Esophagus muscularis mucosa (tissue), 4 donors: ENCODE results near the gene STK39. TPM values are rescaled to one million over a fixed set of nuclear protein-coding genes. Genes with fewer than 3 reads are reported as not detected.
A peak's percentile ranks its signal among the peaks of the same experiment; 100 is the strongest.

Experiments used
- DNase-seq: peaks from one replicate; pipeline ENCODE4 v3.0.0-alpha.2; 2017; ENCODE audit errors: extremely low spot score
- H3K27ac ChIP-seq, 4 donors: fragments of 200-600 bp; sonication (generic); replicated peaks in 1 of 4; 1 replicate in 3 of 4; 2 replicates in 1 of 4; pipeline ENCODE4 v1.5.1; 2016 to 2019; ENCODE audit warnings: mild to moderate bottlenecking in 1 of 4
- H3K27me3 ChIP-seq, 4 donors: fragments of 200-600 bp; sonication (generic); one replicate each; pipeline versions ENCODE4 v1.5.1 to v1.6.0; 2016 to 2019
- H3K36me3 ChIP-seq, 4 donors: fragments of 200-600 bp; sonication (generic); one replicate each; pipeline ENCODE4 v1.5.1; 2016 to 2019
- H3K4me1 ChIP-seq, 4 donors: fragments of 200-600 bp; sonication (generic); one replicate each; pipeline ENCODE4 v1.5.1; 2016 to 2019
- H3K4me3 ChIP-seq, 4 donors: fragments of 200-600 bp; sonication (generic); 1 replicate in 2 of 4; 2 replicates in 2 of 4; pipeline ENCODE4 v1.5.1; 2016 to 2019; ENCODE audit warnings: mild to moderate bottlenecking in 4 of 4, moderate library complexity in 1 of 4
- H3K9me3 ChIP-seq, 4 donors: fragments of 200-600 bp; sonication (generic); 1 replicate in 3 of 4; 2 replicates in 1 of 4; pipeline ENCODE4 v1.5.1; 2016 to 2019
- CTCF ChIP-seq, 3 experiments: fragments of 200-600 bp in 2 of 3; fragments of 450-650 bp in 1 of 3; sonication (generic) in 2 of 3; IDR thresholded peaks; one replicate each; pipeline ENCODE4 v1.5.1; 2017 to 2019; ENCODE audit warnings: antibody characterized with exemption in 3 of 3, mild to moderate bottlenecking in 2 of 3, moderate library complexity in 1 of 3
- EP300 ChIP-seq: sonication (generic); formaldehyde crosslinking; IDR thresholded peaks from one replicate; pipeline ENCODE4 v1.6.1; 2017; ENCODE audit warnings: antibody characterized with exemption
- POLR2A ChIP-seq: fragments of 450-650 bp; IDR thresholded peaks from one replicate; pipeline ENCODE4 v1.6.1; 2017; ENCODE audit warnings: antibody characterized with exemption, moderate library complexity, mild to moderate bottlenecking, low read depth
- POLR2AphosphoS5 ChIP-seq, 2 donors: sonication (generic); formaldehyde crosslinking; IDR thresholded peaks; one replicate each; pipeline ENCODE4 v1.6.1; 2017; ENCODE audit warnings: antibody characterized with exemption in 2 of 2
- WGBS: methylation state at CpG from one replicate; pipeline ENCODE4 v1.1.5; 2018; 5-methylcytosine and 5-hydroxymethylcytosine counted together
- intact Hi-C: fragments of 100-400 bp; cut with DNase I; formaldehyde crosslinking; loops from one replicate; pipeline ENCODE4 v1.15.1; 2023
- total RNA-seq, 4 donors: library from RNA; depleted of rRNA; stranded (reverse); fragments of >200 nt; gene quantifications; one replicate each; pipeline versions ENCODE4 v1.1.0 to v1.2.1, GENCODE V29; 2016

STK39 gene
- total RNA-seq, 4 donors from 2014 or later: 32.5 to 49.1 (median 41.5) TPM

- Histone ChIP-seq H3K36me3 (peaks cover 7 to 24% (median 12%) of the 10 kb centered on the region in 4 donors), H3K27ac (no peak overlapping the region), H3K4me1 (peaks cover 8 to 14% (median 13%) of the 10 kb centered on the region in 4 donors), H3K4me3 (no peak overlapping the region), H3K9me3 (no peaks in the 10 kb centered on the region), H3K27me3 (no peaks in the 10 kb centered on the region)
- intact Hi-C loops: no loop called here
- 77% methylated on average over 3 of the region's 3 CpGs for WGBS
- no peak for DNase-seq
- TF ChIP-seq CTCF (IDR thresholded peaks at IDR 0.05): no peak
- no peak for TF ChIP-seq POLR2AphosphoS5 (IDR thresholded peaks at IDR 0.05)
- TF ChIP-seq EP300: no peak
- no peak for TF ChIP-seq POLR2A
These were observed 126.7 kb downstream of the STK39 start for GRCh38 chr2:168120730-168121129.

- Histone ChIP-seq H3K9me3 (no peaks in the 10 kb centered on the region), H3K4me1 (peaks cover 8 to 14% (median 13%) of the 10 kb centered on the region in 4 donors), H3K27ac (no peak overlapping the region), H3K4me3 (no peak overlapping the region), H3K36me3 (peaks cover 7 to 24% (median 12%) of the 10 kb centered on the region in 4 donors), H3K27me3 (no peaks in the 10 kb centered on the region)
- TF ChIP-seq EP300: no peak
- no peak for TF ChIP-seq POLR2A
- no peak for TF ChIP-seq CTCF (IDR thresholded peaks at IDR 0.05)
- no peak for DNase-seq
- 92% methylated on average over 4 of the region's 4 CpGs for WGBS
- intact Hi-C loops: no loop called here
These were observed 127.1 kb downstream of the STK39 start for GRCh38 chr2:168120310-168120709.

- Histone ChIP-seq H3K4me3 (no peak overlapping the region), H3K9me3 (no peaks in the 10 kb centered on the region), H3K27me3 (no peaks in the 10 kb centered on the region), H3K27ac (peak overlapping the region in 2 of 4 donors; percentile 13 to 28), H3K36me3 (peaks cover 7 to 24% (median 12%) of the 10 kb centered on the region in 4 donors), H3K4me1 (peaks cover 8 to 14% (median 13%) of the 10 kb centered on the region in 4 donors)
- 48% methylated on average over 4 of the region's 4 CpGs for WGBS
- no peak for DNase-seq
- intact Hi-C loops: loop anchor here (2.0 to 5.0 kb wide), 2 partner anchors 153 to 1582 kb away; no protein-coding TSS in a partner anchor
- TF ChIP-seq CTCF (IDR thresholded peaks at IDR 0.05): peak; percentile 55 to 65 (median 63)
- no peak for TF ChIP-seq EP300
These were observed 127.8 kb downstream of the STK39 start for GRCh38 chr2:168119515-168120141.

GRCh38 chr2:168118733-168119514 is 128.5 kb downstream of the STK39 start:
- H3K27ac ChIP-seq: peak overlapping the region in 2 of 4 donors; percentile 13 to 28
- intact Hi-C loops: loop anchor here (2.0 to 5.0 kb wide), 2 partner anchors 152 to 1582 kb away; no protein-coding TSS in a partner anchor
- TF ChIP-seq EP300 (no peak), CTCF (IDR thresholded peaks at IDR 0.05) (peak; percentile 64 to 66 (median 64)), POLR2A (no peak)

More at GRCh38 chr2:168118733-168119514, 128.5 kb downstream of the STK39 start:
- Histone ChIP-seq H3K27me3 (no peaks in the 10 kb centered on the region), H3K4me3 (no peak overlapping the region), H3K36me3 (peaks cover 7 to 26% (median 12%) of the 10 kb centered on the region in 4 donors), H3K4me1 (peaks cover 8 to 14% (median 13%) of the 10 kb centered on the region in 4 donors), H3K9me3 (no peaks in the 10 kb centered on the region)
- no peak for DNase-seq
- WGBS: 55% methylated on average over 10 of the region's 10 CpGs
